ENCODE measurements around the gene KDM4D. TPM values are rescaled to one million over a fixed set of nuclear protein-coding genes. Genes with fewer than 3 reads are reported as not detected.

The KDM4D gene
- total RNA-seq, 1 donor from 2014 or later, result 2.7 TPM

- H3K36me3 ChIP-seq (ENCODE audit: control insufficient read depth, insufficient read depth, low read length), result no peaks in the 10 kb centered on the region
- H3K27me3 ChIP-seq (ENCODE audit: control insufficient read depth, insufficient read depth, low read length), result no peaks in the 10 kb centered on the region
- H3K4me3 ChIP-seq (ENCODE audit: low read depth, low read length), result no peak overlapping the region
- TF ChIP-seq, protein P1, sequence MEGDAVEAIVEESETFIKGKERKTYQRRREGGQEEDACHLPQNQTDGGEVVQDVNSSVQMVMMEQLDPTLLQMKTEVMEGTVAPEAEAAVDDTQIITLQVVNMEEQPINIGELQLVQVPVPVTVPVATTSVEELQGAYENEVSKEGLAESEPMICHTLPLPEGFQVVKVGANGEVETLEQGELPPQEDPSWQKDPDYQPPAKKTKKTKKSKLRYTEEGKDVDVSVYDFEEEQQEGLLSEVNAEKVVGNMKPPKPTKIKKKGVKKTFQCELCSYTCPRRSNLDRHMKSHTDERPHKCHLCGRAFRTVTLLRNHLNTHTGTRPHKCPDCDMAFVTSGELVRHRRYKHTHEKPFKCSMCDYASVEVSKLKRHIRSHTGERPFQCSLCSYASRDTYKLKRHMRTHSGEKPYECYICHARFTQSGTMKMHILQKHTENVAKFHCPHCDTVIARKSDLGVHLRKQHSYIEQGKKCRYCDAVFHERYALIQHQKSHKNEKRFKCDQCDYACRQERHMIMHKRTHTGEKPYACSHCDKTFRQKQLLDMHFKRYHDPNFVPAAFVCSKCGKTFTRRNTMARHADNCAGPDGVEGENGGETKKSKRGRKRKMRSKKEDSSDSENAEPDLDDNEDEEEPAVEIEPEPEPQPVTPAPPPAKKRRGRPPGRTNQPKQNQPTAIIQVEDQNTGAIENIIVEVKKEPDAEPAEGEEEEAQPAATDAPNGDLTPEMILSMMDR (IDR thresholded peaks at IDR 0.05; ENCODE audit: insufficient read depth, low read length, poor library complexity, severe bottlenecking), result no peak
- no peak for DNase-seq (ENCODE audit: low read depth)
These were observed 38.7 kb upstream of the KDM4D start for GRCh38 chr11:94934846-94935245.

GRCh38 chr11:94938095-94939055 is 35.1 kb upstream of the KDM4D start:
- H3K4me3 ChIP-seq (ENCODE audit: low read depth, low read length), result no peak overlapping the region
- no peaks in the 10 kb centered on the region for H3K36me3 ChIP-seq (ENCODE audit: control insufficient read depth, insufficient read depth, low read length)
- no peaks in the 10 kb centered on the region for H3K27me3 ChIP-seq (ENCODE audit: control insufficient read depth, insufficient read depth, low read length)
- TF ChIP-seq, protein P1 (IDR thresholded peaks at IDR 0.05; ENCODE audit: insufficient read depth, low read length, poor library complexity, severe bottlenecking), result no peak
- DNase-seq (ENCODE audit: low read depth), result no peak

DNA sequence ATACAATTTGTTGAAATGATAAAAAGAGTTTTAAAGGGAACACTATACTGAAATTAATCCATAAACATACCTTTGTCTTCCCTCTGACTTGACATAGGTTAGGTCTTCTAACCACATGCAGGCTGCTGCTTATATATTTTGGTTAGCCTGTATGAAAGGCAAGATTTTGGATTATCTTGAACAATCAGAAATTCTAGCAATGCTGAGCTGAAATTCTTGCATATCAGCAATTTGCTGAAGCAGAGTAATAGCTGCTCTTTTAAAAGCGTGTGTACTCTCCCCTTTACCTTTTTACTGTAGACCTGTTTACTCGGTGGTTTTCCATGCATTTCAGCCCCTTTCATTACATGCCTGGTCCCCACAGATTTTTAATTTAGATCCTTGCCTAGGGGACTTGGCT is 34.2 kb upstream of the KDM4D start:
- no peaks in the 10 kb centered on the region for H3K27me3 ChIP-seq (ENCODE audit: control insufficient read depth, insufficient read depth, low read length)
- DNase-seq (ENCODE audit: low read depth), result no peak
- H3K36me3 ChIP-seq (ENCODE audit: control insufficient read depth, insufficient read depth, low read length), result no peaks in the 10 kb centered on the region
- TF ChIP-seq, protein P1 (IDR thresholded peaks at IDR 0.05; ENCODE audit: insufficient read depth, low read length, poor library complexity, severe bottlenecking), result no peak
- H3K4me3 ChIP-seq (ENCODE audit: low read depth, low read length), result no peak overlapping the region

DNA sequence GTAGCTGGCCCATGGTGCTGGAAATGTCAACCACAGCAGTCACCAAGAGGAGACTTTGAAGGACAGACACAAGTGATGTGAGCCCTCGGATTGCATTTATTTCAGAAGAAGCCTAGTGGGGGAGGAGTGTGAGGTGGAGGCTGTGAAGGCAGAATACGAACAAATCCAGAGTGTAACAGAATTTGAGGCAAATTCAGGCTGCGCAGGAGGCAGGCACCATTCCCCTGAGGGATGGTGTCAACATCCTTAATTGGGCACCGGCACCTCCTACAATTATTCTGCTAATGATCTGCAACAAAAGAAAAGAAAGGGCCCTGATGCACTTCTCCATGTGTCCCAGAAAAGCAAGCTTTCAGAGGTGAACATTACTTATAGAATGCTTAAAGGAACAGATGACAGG is 32.4 kb upstream of the KDM4D start:
- no peaks in the 10 kb centered on the region for H3K27me3 ChIP-seq (ENCODE audit: control insufficient read depth, insufficient read depth, low read length)
- H3K4me3 ChIP-seq (ENCODE audit: low read depth, low read length), result no peak overlapping the region
- no peak for DNase-seq (ENCODE audit: low read depth)
- TF ChIP-seq, protein P1 (IDR thresholded peaks at IDR 0.05; ENCODE audit: insufficient read depth, low read length, poor library complexity, severe bottlenecking), result no peak
- H3K36me3 ChIP-seq (ENCODE audit: control insufficient read depth, insufficient read depth, low read length), result no peaks in the 10 kb centered on the region

DNA sequence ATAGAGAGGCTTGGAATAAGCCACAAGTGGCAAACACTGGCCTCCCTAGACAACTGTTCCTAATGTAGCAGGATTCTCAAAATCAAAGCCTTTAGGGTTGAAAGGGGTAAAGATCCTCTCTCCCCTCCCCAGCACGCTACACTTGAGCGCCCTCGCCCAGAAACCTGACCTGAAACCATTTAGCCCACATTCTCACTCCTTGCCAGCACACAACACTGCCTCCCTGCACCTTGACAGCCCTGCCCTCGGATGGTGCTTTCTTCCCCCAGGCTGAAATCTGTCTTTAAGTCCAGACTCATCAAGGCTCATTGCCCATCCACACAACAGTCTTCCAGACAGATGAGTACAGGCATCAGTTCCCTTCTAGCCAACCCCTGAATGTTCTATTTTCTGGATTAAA is 26.7 kb upstream of the KDM4D start:
- DNase-seq (ENCODE audit: low read depth), result no peak

More for the DNA sequence above, 26.7 kb upstream of the KDM4D start:
- H3K4me3 ChIP-seq (ENCODE audit: low read depth, low read length), result no peak overlapping the region
- no peaks in the 10 kb centered on the region for H3K27me3 ChIP-seq (ENCODE audit: control insufficient read depth, insufficient read depth, low read length)
- H3K36me3 ChIP-seq (ENCODE audit: control insufficient read depth, insufficient read depth, low read length), result no peaks in the 10 kb centered on the region
- TF ChIP-seq, protein P1 (IDR thresholded peaks at IDR 0.05; ENCODE audit: insufficient read depth, low read length, poor library complexity, severe bottlenecking), result no peak

Measured in kidney epithelial cell (primary cell).